GM19438 (cell line): ENCODE results near the gene ERMP1.
"Not testable (repeated sequence)": the region's sequence is repeated elsewhere in the genome, so short reads cannot be mapped to it uniquely, and the experiment has no call there.

Experiments
- ATAC-seq: cut with Tn5 transposase; IDR thresholded peaks from one replicate; pipeline ENCODE4 v1.9.1; 2021; ENCODE audit warnings: low read depth; ENCODE audit not compliant: unreplicated experiment

ERMP1 gene, protein sequence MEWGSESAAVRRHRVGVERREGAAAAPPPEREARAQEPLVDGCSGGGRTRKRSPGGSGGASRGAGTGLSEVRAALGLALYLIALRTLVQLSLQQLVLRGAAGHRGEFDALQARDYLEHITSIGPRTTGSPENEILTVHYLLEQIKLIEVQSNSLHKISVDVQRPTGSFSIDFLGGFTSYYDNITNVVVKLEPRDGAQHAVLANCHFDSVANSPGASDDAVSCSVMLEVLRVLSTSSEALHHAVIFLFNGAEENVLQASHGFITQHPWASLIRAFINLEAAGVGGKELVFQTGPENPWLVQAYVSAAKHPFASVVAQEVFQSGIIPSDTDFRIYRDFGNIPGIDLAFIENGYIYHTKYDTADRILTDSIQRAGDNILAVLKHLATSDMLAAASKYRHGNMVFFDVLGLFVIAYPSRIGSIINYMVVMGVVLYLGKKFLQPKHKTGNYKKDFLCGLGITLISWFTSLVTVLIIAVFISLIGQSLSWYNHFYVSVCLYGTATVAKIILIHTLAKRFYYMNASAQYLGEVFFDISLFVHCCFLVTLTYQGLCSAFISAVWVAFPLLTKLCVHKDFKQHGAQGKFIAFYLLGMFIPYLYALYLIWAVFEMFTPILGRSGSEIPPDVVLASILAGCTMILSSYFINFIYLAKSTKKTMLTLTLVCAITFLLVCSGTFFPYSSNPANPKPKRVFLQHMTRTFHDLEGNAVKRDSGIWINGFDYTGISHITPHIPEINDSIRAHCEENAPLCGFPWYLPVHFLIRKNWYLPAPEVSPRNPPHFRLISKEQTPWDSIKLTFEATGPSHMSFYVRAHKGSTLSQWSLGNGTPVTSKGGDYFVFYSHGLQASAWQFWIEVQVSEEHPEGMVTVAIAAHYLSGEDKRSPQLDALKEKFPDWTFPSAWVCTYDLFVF

DNA sequence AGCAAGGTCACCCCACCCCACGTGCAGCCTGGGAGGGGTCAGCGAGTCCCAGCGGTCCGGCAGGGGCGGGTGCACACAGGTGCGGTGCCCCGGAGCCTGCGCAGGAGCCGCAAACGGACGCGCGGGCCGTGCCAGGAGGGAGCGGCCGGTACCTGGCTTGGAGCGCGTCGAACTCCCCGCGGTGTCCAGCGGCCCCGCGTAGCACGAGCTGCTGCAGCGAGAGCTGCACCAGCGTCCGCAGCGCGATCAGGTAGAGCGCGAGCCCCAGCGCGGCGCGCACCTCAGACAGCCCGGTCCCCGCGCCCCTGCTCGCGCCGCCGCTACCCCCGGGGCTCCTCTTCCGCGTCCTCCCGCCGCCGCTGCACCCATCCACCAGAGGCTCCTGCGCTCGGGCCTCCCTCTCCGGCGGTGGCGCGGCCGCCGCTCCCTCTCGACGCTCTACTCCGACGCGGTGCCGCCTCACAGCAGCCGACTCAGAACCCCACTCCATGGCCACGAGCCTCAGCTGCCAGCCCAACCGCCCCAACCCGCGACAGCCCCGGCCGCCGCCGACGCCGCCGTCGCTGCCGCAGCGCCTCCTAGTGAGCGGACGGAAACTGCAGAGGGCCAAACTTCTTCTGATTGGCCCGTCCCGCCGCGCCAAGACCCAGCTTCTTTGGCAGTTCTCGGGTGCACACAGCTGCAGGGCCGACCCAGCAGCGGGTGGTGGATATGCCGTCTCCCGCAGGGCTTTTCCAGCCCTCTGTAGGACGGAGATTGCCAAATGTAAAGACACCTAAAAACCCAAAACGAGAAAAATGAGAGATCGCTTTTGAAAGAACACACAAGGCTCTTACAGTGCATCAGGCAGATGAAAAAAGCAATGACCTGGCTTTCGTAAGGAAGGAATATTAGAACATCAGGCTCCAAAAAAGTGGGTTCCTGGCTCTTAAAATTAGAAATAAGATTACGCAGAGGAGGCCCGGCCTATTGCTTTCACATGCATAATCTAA is at the start of gene ERMP1:
Gene ERMP1, minus strand, starts transcription at position 580 of the 992 bp plus-strand sequence. Its CDS starts 90 bp downstream, at position 490.
- peak; percentile 75 for ATAC-seq

DNA sequence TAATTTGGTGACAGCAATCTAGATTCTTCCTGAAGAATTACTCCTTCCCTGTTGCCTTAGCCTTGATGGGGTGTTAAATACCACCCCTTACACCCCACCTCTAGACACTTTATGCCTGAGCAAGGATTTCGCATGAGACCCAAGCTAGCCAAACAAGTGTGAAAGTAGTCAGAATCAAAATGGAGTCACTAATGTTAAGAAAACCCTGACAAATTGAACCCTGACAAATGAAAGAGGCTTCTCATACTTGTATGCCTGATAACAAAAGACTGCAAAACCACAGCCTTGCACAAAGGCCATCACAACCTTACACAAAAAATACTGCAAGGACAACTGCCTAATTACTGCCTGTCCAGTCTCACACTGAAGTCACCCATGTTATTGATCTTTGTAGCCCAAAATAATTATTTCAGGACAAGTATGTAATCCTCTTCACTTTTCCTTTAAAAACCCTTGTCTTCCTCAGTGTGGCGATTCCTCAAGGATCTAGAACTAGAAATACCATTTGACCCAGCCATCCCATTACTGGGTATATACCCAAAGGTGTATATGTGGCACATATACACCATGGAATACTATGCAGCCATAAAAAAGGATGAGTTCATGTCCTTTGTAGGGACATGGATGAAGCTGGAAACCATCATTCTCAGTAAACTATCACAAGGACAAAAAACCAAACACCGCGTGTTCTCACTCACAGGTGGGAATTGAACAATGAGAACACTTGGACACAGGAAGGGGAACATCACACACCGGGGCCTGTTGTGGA is 49.5 kb upstream of the ERMP1 start:
- not testable (repeated sequence) for ATAC-seq

GRCh38 chr9:5879419-5880181 is 46.7 kb upstream of the ERMP1 start:
- no peak for ATAC-seq

DNA sequence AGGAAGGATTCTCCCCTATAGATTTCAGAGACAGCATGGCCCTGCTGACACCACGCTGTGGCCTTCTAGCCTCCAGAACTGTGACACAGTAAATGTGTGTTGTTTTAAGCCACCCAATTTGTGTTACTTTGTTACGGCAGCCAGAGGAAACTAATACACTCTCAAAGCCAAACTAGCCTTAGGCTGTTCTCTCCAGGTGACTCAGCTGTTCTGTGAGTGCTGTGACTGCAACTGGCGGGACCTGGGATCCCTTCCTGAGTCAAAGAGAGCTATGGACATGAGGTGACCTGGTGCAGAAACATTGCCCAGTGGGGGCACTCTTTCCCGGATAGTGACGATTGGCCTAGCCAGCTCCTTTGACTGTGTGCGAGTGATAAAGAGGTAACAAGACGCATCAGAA is 43.8 kb upstream of the ERMP1 start:
- no peak for ATAC-seq

- ATAC-seq: no peak
Observed at GRCh38 chr9:5876026-5876425, 43.1 kb upstream of the ERMP1 start.

- ATAC-seq: no peak
Observed at GRCh38 chr9:5874048-5874447, 41.1 kb upstream of the ERMP1 start.

DNA sequence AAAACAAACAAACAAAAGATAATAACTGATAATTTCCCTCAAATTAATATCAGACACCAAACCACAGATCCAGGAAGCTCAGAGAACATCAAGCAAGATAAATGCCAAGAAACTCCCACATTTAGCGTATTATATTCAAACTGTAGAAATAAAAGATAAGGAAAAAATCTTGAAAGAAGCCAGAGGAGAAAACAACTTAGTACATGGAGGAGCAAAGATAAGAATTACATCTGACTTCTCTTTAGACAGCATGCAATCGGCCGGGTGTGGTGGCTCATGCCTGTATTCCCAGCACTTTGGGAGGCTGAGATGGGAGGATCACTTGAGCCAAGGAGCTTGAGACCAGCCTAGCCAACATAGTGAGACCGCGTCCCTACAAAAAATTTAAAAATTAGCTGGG is 40.5 kb upstream of the ERMP1 start:
- no peak for ATAC-seq

DNA sequence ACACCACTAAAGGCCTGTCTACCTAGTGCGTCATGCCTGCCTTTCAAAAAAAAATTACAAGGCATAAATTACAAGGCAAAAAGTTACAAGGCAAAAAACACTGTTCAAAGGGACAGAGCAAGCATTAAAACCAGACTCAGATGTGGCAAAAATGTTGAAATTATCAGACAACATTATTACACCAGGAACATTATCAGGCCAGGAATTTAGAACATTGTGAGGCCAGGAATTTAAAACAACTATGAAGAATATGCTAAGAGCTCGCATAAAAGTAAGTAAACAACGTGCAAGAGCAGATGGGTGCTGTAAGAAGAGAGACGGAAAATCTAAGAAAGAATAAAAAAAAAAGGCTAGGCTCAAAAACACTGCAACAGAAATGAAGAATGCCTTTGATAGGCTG is 39.6 kb upstream of the ERMP1 start:
- no peak for ATAC-seq

GRCh38 chr9:5871785-5872184 is 38.9 kb upstream of the ERMP1 start:
- ATAC-seq: no peak

- no peak for ATAC-seq
Observed at GRCh38 chr9:5870691-5871090, 37.8 kb upstream of the ERMP1 start.

- ATAC-seq: no peak
Observed at GRCh38 chr9:5870020-5870339, 37.1 kb upstream of the ERMP1 start.

- no peak for ATAC-seq
Observed at GRCh38 chr9:5869315-5870019, 36.5 kb upstream of the ERMP1 start.

DNA sequence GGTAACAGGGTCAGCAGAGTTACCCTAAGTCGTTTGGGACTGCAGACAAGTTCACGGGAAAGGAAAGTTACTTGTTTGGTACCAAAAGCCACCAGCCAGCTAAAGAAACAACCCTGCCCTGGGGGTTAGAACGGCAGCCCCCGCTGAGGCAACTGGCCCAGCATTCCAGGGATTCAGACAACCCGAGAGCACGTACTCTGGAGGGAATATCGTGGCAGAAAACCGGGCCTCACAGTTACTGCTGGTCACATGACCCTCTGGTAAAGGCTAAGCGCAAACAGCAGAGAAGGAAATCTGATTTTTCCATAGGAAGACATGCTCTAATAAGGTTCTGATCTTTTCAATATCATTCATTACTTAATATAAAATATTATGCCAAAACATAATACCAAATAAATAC is 35.3 kb upstream of the ERMP1 start:
- ATAC-seq: no peak

DNA sequence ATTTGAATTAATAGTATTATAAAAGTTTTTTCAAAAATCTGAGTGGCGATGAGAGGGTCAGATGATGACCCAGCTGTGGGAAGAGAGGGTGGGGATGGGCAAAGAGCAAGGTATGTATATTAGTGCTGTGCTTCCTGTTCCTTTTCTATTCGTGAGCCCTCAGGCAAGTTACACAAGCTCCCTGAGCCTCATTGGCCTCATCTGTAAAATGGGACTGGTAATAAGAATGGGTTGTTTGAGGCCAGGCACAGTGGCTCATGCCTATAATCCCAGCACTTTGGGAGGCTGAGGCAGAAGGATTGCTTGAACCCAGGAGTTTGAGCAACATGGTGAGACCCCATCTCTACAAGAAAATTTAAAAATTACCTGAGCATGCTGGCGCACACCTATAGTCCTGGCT is 33.8 kb upstream of the ERMP1 start:
- ATAC-seq: no peak

- no peak for ATAC-seq
Observed at GRCh38 chr9:5866272-5866671, 33.4 kb upstream of the ERMP1 start.

DNA sequence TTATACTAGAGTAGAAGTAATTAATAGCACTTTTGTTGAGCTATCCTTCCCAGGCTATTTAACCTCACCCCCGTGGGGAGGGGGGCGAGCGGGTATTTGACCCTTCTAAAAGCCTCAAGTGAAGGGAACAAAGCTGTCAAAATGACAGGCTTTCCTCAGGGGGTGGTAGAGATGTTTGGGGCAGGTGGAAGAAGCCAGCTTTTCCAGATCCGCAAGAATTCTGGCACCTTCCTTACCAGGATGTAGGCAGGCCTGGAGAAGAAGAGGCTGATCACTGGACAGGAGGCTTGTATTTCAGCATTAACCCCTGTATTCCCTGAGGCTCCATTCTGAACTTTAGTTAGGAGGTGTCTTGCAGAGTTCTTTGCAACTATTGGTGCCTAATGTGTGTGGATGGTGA is 31.5 kb upstream of the ERMP1 start:
- no peak for ATAC-seq

GRCh38 chr9:5863092-5863746 is 30.3 kb upstream of the ERMP1 start:
- no peak for ATAC-seq

GRCh38 chr9:5858833-5859232 is 25.9 kb upstream of the ERMP1 start:
- ATAC-seq: no peak
